PC-9 (cell line): ENCODE measurements around the gene HHLA2. TPM values are rescaled to one million over a fixed set of nuclear protein-coding genes. Genes with fewer than 3 reads are reported as not detected.

ENCODE experiments used
- BruUV-seq: library from RNA; stranded (reverse); fragments of 400-500 nt; replicated peaks from 2 replicates; lab custom pipeline; 2021; lab: Mats Ljungman, UMichigan
- CTCF ChIA-PET: fragments of 300-600 bp; sonication (Branson Sonifier 250); formaldehyde crosslinking; loops from one replicate; lab custom pipeline; 2022; ENCODE audit warnings: antibody characterized with exemption; lab: Charles Lee
- POLR2A ChIA-PET: fragments of 300-600 bp; sonication (Branson Sonifier 250); formaldehyde crosslinking; loops from one replicate; lab custom pipeline; 2022; ENCODE audit warnings: antibody characterized with exemption; ENCODE audit not compliant: unreplicated experiment; lab: Charles Lee
- DNase-seq, 2 experiments: peaks; one replicate each; pipeline versions ENCODE4 v3.0.0 to v3.0.0-alpha.2; 2015 to 2022; ENCODE audit warnings: mixed read lengths in 1 of 2
- H2AFZ ChIP-seq: fragments of 200-600 bp; sonication (generic); 2 replicates; pipeline ENCODE4 v1.8.1; 2017; ENCODE audit warnings: antibody characterized with exemption
- H3F3A ChIP-seq: fragments of 200-600 bp; sonication (generic); 2 replicates; pipeline ENCODE4 v1.8.1; 2017; ENCODE audit warnings: antibody characterized with exemption, mild to moderate bottlenecking, low read depth; ENCODE audit not compliant: insufficient read depth
- H3K27ac ChIP-seq: fragments of 200-600 bp; sonication (generic); 2 replicates; pipeline ENCODE4 v1.6.1; 2016; ENCODE audit warnings: mixed run types
- H3K27me3 ChIP-seq: fragments of 200-600 bp; sonication (generic); 2 replicates; pipeline ENCODE4 v1.6.1; 2016; ENCODE audit warnings: low read depth, mixed run types; ENCODE audit not compliant: insufficient read depth
- H3K36me3 ChIP-seq: fragments of 200-600 bp; sonication (generic); 2 replicates; pipeline ENCODE4 v1.6.1; 2016; ENCODE audit warnings: low read depth, mixed run types
- H3K4me1 ChIP-seq: fragments of 200-600 bp; sonication (generic); replicated peaks from 2 replicates; pipeline ENCODE4 v1.6.1; 2016; ENCODE audit warnings: mixed run types; ENCODE audit not compliant: insufficient read depth
- H3K4me2 ChIP-seq: fragments of 200-600 bp; sonication (generic); 2 replicates; pipeline ENCODE4 v1.6.1; 2017; ENCODE audit warnings: mixed run types
- H3K4me3 ChIP-seq: fragments of 200-600 bp; sonication (generic); 2 replicates; pipeline ENCODE4 v1.6.1; 2016; ENCODE audit warnings: mixed run types
- H3K79me2 ChIP-seq: fragments of 200-600 bp; sonication (generic); 2 replicates; pipeline ENCODE4 v1.6.1; 2017; ENCODE audit warnings: low read depth, mixed run types
- H3K9me2 ChIP-seq: fragments of 200-600 bp; sonication (generic); 2 replicates; pipeline ENCODE4 v1.8.1; 2017; ENCODE audit warnings: mild to moderate bottlenecking; ENCODE audit not compliant: insufficient read depth
- H3K9me3 ChIP-seq: fragments of 200-600 bp; sonication (generic); 2 replicates; pipeline ENCODE4 v1.8.1; 2016; ENCODE audit warnings: low read depth; ENCODE audit not compliant: insufficient read depth
- H4K20me1 ChIP-seq: fragments of 200-600 bp; sonication (generic); 2 replicates; pipeline ENCODE4 v1.8.1; 2017; ENCODE audit not compliant: insufficient read depth
- EZH2 ChIP-seq: fragments of 200-600 bp; sonication (generic); IDR thresholded peaks from 2 replicates; pipeline ENCODE4 v1.8.0; 2017; ENCODE audit warnings: antibody characterized with exemption, low read depth
- intact Hi-C: fragments of 100-400 bp; cut with micrococcal nuclease; formaldehyde crosslinking; loops from one replicate; pipeline ENCODE4 v1.10.0; 2022; ENCODE audit not compliant: unreplicated experiment
- total RNA-seq: library from RNA; stranded (reverse); gene quantifications from 2 replicates; pipeline ENCODE4 v1.2.3, GENCODE V29; 2021
- TF ChIP-seq, protein P1 (sequence below): fragments of 200-600 bp; sonication (generic); conservative IDR thresholded peaks from 2 replicates; pipeline ENCODE4 v1.6.1; 2017; ENCODE audit warnings: mixed run types, antibody characterized with exemption, mild to moderate bottlenecking, moderate library complexity

The HHLA2 gene
- total RNA-seq, 1 experiment from 2014 or later = not detected

DNA sequence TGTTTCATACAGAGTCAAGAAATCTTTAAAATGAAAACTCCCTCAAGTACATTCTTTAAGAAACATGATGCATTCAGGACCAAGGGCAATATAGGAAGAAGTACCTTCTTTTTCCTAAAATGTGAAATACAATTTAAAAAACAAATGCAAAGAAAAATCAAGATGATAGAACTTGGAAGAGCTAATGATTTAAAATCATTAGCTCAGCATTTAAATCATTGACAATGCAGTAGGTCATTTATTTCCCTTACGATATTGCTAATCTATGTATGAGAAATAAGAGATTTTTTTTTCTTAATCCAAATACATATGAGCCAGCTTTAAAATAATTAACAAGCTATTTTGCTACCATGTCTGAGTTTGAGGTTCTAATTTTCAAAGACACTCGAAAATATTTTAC is 105.5 kb downstream of the HHLA2 start:
- Histone ChIP-seq H3K79me2 (no peaks in the 10 kb centered on the region), H3K9me2 (no peaks in the 10 kb centered on the region), H3K27me3 (no peaks in the 10 kb centered on the region), H2AFZ (no peak overlapping the region), H3K4me2 (no peak overlapping the region), H4K20me1 (no peaks in the 10 kb centered on the region), H3K36me3 (no peaks in the 10 kb centered on the region), H3K4me1 (0 out of 2 replicates have a peak, but pooled peaks cover 5% of the 10 kb centered on the region), H3K4me3 (no peak overlapping the region), H3K27ac (no peak overlapping the region), H3K9me3 (no peaks in the 10 kb centered on the region), H3F3A (no peaks in the 10 kb centered on the region)
- DNase-seq = no peak
- POLR2A ChIA-PET = no interaction called here
- TF ChIP-seq, protein P1, sequence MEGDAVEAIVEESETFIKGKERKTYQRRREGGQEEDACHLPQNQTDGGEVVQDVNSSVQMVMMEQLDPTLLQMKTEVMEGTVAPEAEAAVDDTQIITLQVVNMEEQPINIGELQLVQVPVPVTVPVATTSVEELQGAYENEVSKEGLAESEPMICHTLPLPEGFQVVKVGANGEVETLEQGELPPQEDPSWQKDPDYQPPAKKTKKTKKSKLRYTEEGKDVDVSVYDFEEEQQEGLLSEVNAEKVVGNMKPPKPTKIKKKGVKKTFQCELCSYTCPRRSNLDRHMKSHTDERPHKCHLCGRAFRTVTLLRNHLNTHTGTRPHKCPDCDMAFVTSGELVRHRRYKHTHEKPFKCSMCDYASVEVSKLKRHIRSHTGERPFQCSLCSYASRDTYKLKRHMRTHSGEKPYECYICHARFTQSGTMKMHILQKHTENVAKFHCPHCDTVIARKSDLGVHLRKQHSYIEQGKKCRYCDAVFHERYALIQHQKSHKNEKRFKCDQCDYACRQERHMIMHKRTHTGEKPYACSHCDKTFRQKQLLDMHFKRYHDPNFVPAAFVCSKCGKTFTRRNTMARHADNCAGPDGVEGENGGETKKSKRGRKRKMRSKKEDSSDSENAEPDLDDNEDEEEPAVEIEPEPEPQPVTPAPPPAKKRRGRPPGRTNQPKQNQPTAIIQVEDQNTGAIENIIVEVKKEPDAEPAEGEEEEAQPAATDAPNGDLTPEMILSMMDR = no peak
- no peak for TF ChIP-seq EZH2
- CTCF ChIA-PET = no interaction called here
- BruUV-seq = no TSS peak
- intact Hi-C loops = loop anchor here (10.0 kb wide), 1 partner anchor 647 kb away; no protein-coding TSS in a partner anchor

DNA sequence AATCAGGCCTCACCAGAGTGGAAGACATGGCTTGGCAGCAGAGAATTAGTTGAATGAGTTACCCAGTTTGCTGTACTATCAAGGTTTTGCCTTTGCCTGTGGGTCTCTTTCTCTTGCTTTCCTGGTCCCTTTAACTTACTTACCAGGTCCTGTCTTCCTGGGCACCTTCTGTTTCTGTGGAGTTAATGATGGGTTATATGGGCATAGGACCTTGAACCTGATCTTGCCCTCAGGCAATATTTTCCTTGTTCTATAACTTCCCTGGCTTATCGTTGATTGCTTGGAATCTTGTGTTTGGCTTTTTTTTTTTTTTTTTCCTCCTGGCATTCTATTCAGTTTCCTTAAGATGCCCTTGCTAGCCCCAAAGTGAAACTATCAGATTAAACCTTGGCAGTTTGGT is 106.8 kb downstream of the HHLA2 start:
- Histone ChIP-seq H3K27ac (no peak overlapping the region), H3K4me2 (no peak overlapping the region), H3K27me3 (no peaks in the 10 kb centered on the region), H3K4me1 (0 out of 2 replicates have a peak, but pooled peaks cover 5% of the 10 kb centered on the region), H3K79me2 (no peaks in the 10 kb centered on the region), H2AFZ (no peak overlapping the region), H3K9me2 (no peaks in the 10 kb centered on the region), H4K20me1 (no peaks in the 10 kb centered on the region), H3F3A (no peaks in the 10 kb centered on the region), H3K36me3 (no peaks in the 10 kb centered on the region), H3K4me3 (no peak overlapping the region), H3K9me3 (no peaks in the 10 kb centered on the region)
- intact Hi-C loops = loop anchor here (10.0 kb wide), 1 partner anchor 648 kb away; no protein-coding TSS in a partner anchor
- ChIA-PET CTCF (interaction anchor here (0.5 to 0.6 kb wide), 2 partner anchors 35 to 250 kb away, joined by 4 to 6 read pairs; no protein-coding TSS in a partner anchor), POLR2A (no interaction called here)
- no peak for DNase-seq
- TF ChIP-seq, protein P1 = no peak
- TF ChIP-seq EZH2 = no peak
- no TSS peak for BruUV-seq

DNA sequence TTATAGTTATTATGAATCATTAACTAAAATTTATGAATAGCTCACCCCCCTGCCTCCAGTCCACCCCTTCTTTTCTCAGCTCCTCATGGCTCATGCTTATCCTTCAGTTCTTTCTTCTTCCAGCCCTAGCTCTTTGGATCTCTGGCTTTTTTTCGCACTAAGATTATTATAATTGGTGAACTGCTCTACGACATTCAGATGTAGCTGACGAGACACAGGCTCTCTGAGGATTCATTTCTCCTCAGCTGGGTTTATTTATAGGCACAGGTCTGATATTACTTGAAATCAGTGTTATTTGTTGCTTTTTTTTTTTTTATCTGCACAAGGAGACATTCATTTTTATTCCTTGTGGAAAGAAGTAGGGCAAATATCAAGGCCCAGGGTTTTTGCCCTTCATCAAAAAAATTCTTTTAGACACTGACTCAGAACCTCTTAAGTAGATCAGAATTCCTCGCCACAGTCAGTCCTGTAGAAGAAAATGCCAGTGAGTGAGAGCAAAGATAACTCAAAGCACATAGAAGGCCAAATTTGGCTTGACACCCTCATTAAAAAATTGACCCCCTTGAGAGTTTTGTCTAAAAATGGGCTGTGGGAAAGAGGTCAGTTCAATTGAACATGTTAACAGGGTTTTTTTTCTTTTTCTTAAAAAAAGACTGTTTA is 107.5 kb downstream of the HHLA2 start:
- H3K9me3 ChIP-seq = no peaks in the 10 kb centered on the region
- no TSS peak for BruUV-seq
- POLR2A ChIA-PET = no interaction called here

More for the DNA sequence above, 107.5 kb downstream of the HHLA2 start:
- Histone ChIP-seq H3K36me3 (no peaks in the 10 kb centered on the region), H3F3A (no peaks in the 10 kb centered on the region), H3K4me3 (no peak overlapping the region), H3K9me2 (no peaks in the 10 kb centered on the region), H3K79me2 (no peaks in the 10 kb centered on the region), H4K20me1 (no peaks in the 10 kb centered on the region), H3K27me3 (no peaks in the 10 kb centered on the region), H2AFZ (no peak overlapping the region), H3K27ac (no peak overlapping the region), H3K4me2 (no peak overlapping the region), H3K4me1 (0 out of 2 replicates have a peak, but pooled peaks cover 5% of the 10 kb centered on the region)
- TF ChIP-seq, protein P1 = no peak
- TF ChIP-seq EZH2 = no peak
- no peak for DNase-seq
- intact Hi-C loops = loop anchor here (10.0 kb wide), 1 partner anchor 649 kb away; no protein-coding TSS in a partner anchor
- CTCF ChIA-PET = interaction anchor here (0.5 to 0.6 kb wide), 2 partner anchors 35 to 250 kb away, joined by 4 to 6 read pairs; no protein-coding TSS in a partner anchor
